Esophagus muscularis mucosa (tissue), 4 donors: ENCODE measurements around the gene SCGB3A1.

ENCODE experiments used
- EP300 ChIP-seq: sonication (generic); formaldehyde crosslinking; IDR thresholded peaks from one replicate; pipeline ENCODE4 v1.6.1; 2017; ENCODE audit warnings: antibody characterized with exemption
- POLR2A ChIP-seq: fragments of 450-650 bp; IDR thresholded peaks from one replicate; pipeline ENCODE4 v1.6.1; 2017; ENCODE audit warnings: antibody characterized with exemption, moderate library complexity, mild to moderate bottlenecking, low read depth
- TF ChIP-seq, protein P1 (sequence below), 3 experiments: fragments of 200-600 bp in 2 of 3; fragments of 450-650 bp in 1 of 3; sonication (generic) in 2 of 3; IDR thresholded peaks; one replicate each; pipeline ENCODE4 v1.5.1; 2017 to 2019; ENCODE audit warnings: antibody characterized with exemption in 3 of 3, mild to moderate bottlenecking in 2 of 3, moderate library complexity in 1 of 3

DNA sequence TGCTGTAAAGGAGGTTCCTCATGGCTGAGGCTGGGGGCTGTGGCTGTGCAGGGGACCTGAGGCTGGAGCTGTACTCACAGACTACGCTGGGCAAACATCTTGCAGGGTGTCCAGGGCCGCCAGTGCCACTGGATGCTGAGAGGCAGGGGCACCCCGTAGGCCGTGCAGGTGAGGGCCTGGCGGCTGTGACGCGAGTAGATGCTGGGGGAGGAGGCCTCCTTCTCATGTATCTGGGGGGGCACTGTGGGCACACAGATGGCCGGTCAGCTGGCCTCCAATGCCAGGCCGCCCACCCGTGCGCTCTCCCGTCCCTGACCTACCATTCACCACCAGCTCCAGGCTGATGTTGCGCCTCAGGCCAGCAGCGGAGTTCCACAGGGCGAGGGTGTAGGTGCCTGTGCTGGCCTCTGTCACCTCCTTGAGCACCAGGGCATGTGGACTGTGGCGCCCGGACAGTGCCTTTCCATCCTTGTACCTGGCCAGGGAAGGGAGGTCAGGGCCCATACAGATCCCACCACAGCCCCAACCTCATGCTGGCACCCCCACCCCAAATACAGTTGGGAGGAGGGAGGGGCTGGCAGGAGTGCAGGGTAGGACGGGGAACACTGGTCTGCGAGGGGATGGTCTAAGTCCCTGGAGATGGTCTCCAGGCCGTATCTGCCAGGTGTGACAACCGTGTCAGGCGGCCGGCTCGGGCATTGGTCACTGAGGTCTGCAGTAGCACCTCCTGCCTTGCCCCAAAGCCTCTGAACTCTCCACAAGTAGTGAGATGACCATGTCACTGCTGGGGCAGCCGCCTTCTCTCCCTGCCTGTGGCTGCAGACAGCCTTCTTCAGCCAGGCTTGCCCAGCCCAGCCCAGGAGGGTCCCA, 34.7 kb upstream of the SCGB3A1 start:
- TF ChIP-seq, protein P1, sequence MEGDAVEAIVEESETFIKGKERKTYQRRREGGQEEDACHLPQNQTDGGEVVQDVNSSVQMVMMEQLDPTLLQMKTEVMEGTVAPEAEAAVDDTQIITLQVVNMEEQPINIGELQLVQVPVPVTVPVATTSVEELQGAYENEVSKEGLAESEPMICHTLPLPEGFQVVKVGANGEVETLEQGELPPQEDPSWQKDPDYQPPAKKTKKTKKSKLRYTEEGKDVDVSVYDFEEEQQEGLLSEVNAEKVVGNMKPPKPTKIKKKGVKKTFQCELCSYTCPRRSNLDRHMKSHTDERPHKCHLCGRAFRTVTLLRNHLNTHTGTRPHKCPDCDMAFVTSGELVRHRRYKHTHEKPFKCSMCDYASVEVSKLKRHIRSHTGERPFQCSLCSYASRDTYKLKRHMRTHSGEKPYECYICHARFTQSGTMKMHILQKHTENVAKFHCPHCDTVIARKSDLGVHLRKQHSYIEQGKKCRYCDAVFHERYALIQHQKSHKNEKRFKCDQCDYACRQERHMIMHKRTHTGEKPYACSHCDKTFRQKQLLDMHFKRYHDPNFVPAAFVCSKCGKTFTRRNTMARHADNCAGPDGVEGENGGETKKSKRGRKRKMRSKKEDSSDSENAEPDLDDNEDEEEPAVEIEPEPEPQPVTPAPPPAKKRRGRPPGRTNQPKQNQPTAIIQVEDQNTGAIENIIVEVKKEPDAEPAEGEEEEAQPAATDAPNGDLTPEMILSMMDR (IDR thresholded peaks at IDR 0.05): no peak
- TF ChIP-seq EP300 (no peak), POLR2A (no peak)
